Measurements from ENCODE around the gene ACE.

ACE gene

GRCh38 chr17:63533433-63534077 lies 56.7 kb downstream of the ACE start:
- H3K9me3 ChIP-seq (replicated peaks in 1 of 2; ENCODE audit: control insufficient read depth in 2 of 2, insufficient read depth in 1 of 2, low read depth in 1 of 2, low read length in 2 of 2) = no peaks in the 10 kb centered on the region
- no peak overlapping the region for H4K8ac ChIP-seq (ENCODE audit: low read depth, low read length)
- WGBS, 2 donors (ENCODE audit: extremely low coverage in 2 of 2, insufficient read length in 2 of 2, insufficient replicate concordance in 1 of 2) = no CpG with 5 or more reads among the region's 20 CpGs
- no peak overlapping the region for H2BK15ac ChIP-seq (ENCODE audit: low read length)
- H3K4me3 ChIP-seq (ENCODE audit: low read length in 2 of 2) = no peak overlapping the region
- no peaks in the 10 kb centered on the region for H3K4me1 ChIP-seq (ENCODE audit: control insufficient read depth in 2 of 2, insufficient read depth in 1 of 2, low read depth in 1 of 2, low read length in 2 of 2)
- no peak overlapping the region for H3K4ac ChIP-seq (ENCODE audit: low read length)
- H4K91ac ChIP-seq (ENCODE audit: low read depth, low read length, poor library complexity) = no peak overlapping the region
- H3K18ac ChIP-seq (ENCODE audit: low read length) = peak overlapping the region; percentile 44
- H3K23ac ChIP-seq (ENCODE audit: low read depth, low read length, poor library complexity) = peak overlapping the region; percentile 77
- H3K79me1 ChIP-seq (ENCODE audit: low read depth, low read length) = no peaks in the 10 kb centered on the region
- peaks cover 0 to 18% (median 5%) of the 10 kb centered on the region in 3 experiments for H3K27me3 ChIP-seq (ENCODE audit: control insufficient read depth in 3 of 3, insufficient read depth in 3 of 3, low read depth in 1 of 3, low read length in 3 of 3)
- no peaks in the 10 kb centered on the region for H3K36me3 ChIP-seq (replicated peaks in 1 of 2; ENCODE audit: control insufficient read depth in 2 of 2, insufficient read depth in 2 of 2, low read length in 2 of 2)
- H3K14ac ChIP-seq (ENCODE audit: low read length) = peak overlapping the region; percentile 32
- H2BK12ac ChIP-seq (ENCODE audit: low read length) = no peak overlapping the region
- peak overlapping the region; percentile 26 for H2AK5ac ChIP-seq (ENCODE audit: low read depth, low read length)
- no peak overlapping the region for H2AFZ ChIP-seq (ENCODE audit: low read length)
- DNase-seq (ENCODE audit: low spot score) = no peak
- no peak overlapping the region for H3K4me2 ChIP-seq (ENCODE audit: insufficient read depth, low read length, poor library complexity, severe bottlenecking)
- H3K9ac ChIP-seq (ENCODE audit: low read depth, low read length, poor library complexity) = peak overlapping the region; percentile 4
- no peak overlapping the region for H2BK5ac ChIP-seq (ENCODE audit: low read length)
- H3K27ac ChIP-seq (replicated peaks; ENCODE audit: low read length) = no peak overlapping the region
- H2BK120ac ChIP-seq (ENCODE audit: low read depth, low read length) = no peak overlapping the region

- Histone ChIP-seq H2BK5ac (ENCODE audit: low read length) (no peak overlapping the region), H2AK5ac (ENCODE audit: low read depth, low read length) (peak overlapping the region; percentile 52), H3K18ac (ENCODE audit: low read length) (peak overlapping the region; percentile 44), H3K14ac (ENCODE audit: low read length) (peak overlapping the region; percentile 66), H3K79me1 (ENCODE audit: low read depth, low read length) (no peaks in the 10 kb centered on the region), H3K23ac (ENCODE audit: low read depth, low read length, poor library complexity) (peak overlapping the region; percentile 77), H2AFZ (ENCODE audit: low read length) (no peak overlapping the region), H3K27ac (replicated peaks; ENCODE audit: low read length) (no peak overlapping the region), H2BK12ac (ENCODE audit: low read length) (no peak overlapping the region), H4K91ac (ENCODE audit: low read depth, low read length, poor library complexity) (no peak overlapping the region), H3K36me3 (replicated peaks in 1 of 2; ENCODE audit: control insufficient read depth in 2 of 2, insufficient read depth in 2 of 2, low read length in 2 of 2) (no peaks in the 10 kb centered on the region), H2BK120ac (ENCODE audit: low read depth, low read length) (no peak overlapping the region), H3K9me3 (replicated peaks in 1 of 2; ENCODE audit: control insufficient read depth in 2 of 2, insufficient read depth in 1 of 2, low read depth in 1 of 2, low read length in 2 of 2) (peaks cover 0 to 1% of the 10 kb centered on the region in 2 donors), H3K27me3 (ENCODE audit: control insufficient read depth in 3 of 3, insufficient read depth in 3 of 3, low read depth in 1 of 3, low read length in 3 of 3) (peaks cover 0 to 18% (median 11%) of the 10 kb centered on the region in 3 experiments), H3K9ac (ENCODE audit: low read depth, low read length, poor library complexity) (peak overlapping the region; percentile 4), H3K4me2 (ENCODE audit: insufficient read depth, low read length, poor library complexity, severe bottlenecking) (no peak overlapping the region), H2BK15ac (ENCODE audit: low read length) (no peak overlapping the region), H3K4me3 (ENCODE audit: low read length in 2 of 2) (no peak overlapping the region), H4K8ac (ENCODE audit: low read depth, low read length) (no peak overlapping the region), H3K4me1 (ENCODE audit: control insufficient read depth in 2 of 2, insufficient read depth in 1 of 2, low read depth in 1 of 2, low read length in 2 of 2) (no peaks in the 10 kb centered on the region), H3K4ac (ENCODE audit: low read length) (no peak overlapping the region)
- WGBS, 2 donors (ENCODE audit: extremely low coverage in 2 of 2, insufficient read length in 2 of 2, insufficient replicate concordance in 1 of 2) = no CpG with 5 or more reads among the region's 17 CpGs
- DNase-seq (ENCODE audit: low spot score) = no peak
These were observed 57.3 kb downstream of the ACE start for GRCh38 chr17:63534078-63534570.

GRCh38 chr17:63534816-63535455 lies 58.1 kb downstream of the ACE start:
- peak overlapping the region; percentile 52 for H2AK5ac ChIP-seq (ENCODE audit: low read depth, low read length)
- H3K9ac ChIP-seq (ENCODE audit: low read depth, low read length, poor library complexity) = peak overlapping the region; percentile 37
- H2BK12ac ChIP-seq (ENCODE audit: low read length) = no peak overlapping the region
- H3K4me3 ChIP-seq (ENCODE audit: low read length in 2 of 2) = no peak overlapping the region
- no peak for DNase-seq (ENCODE audit: low spot score)
- no peak overlapping the region for H3K4ac ChIP-seq (ENCODE audit: low read length)
- peak overlapping the region; percentile 42 for H3K18ac ChIP-seq (ENCODE audit: low read length)
- H4K91ac ChIP-seq (ENCODE audit: low read depth, low read length, poor library complexity) = no peak overlapping the region
- no peak overlapping the region for H3K27ac ChIP-seq (replicated peaks; ENCODE audit: low read length)
- peaks cover 0 to 18% (median 17%) of the 10 kb centered on the region in 3 experiments for H3K27me3 ChIP-seq (ENCODE audit: control insufficient read depth in 3 of 3, insufficient read depth in 3 of 3, low read depth in 1 of 3, low read length in 3 of 3)
- H3K79me1 ChIP-seq (ENCODE audit: low read depth, low read length) = no peaks in the 10 kb centered on the region
- peak overlapping the region; percentile 66 for H3K14ac ChIP-seq (ENCODE audit: low read length)
- peak overlapping the region; percentile 92 for H3K23ac ChIP-seq (ENCODE audit: low read depth, low read length, poor library complexity)
- no peaks in the 10 kb centered on the region for H3K36me3 ChIP-seq (replicated peaks in 1 of 2; ENCODE audit: control insufficient read depth in 2 of 2, insufficient read depth in 2 of 2, low read length in 2 of 2)
- H3K4me2 ChIP-seq (ENCODE audit: insufficient read depth, low read length, poor library complexity, severe bottlenecking) = no peak overlapping the region
- H3K9me3 ChIP-seq (replicated peaks in 1 of 2; ENCODE audit: control insufficient read depth in 2 of 2, insufficient read depth in 1 of 2, low read depth in 1 of 2, low read length in 2 of 2) = peaks cover 0 to 1% of the 10 kb centered on the region in 2 donors
- WGBS, 2 donors (ENCODE audit: extremely low coverage in 2 of 2, insufficient read length in 2 of 2, insufficient replicate concordance in 1 of 2) = no CpG with 5 or more reads among the region's 13 CpGs
- H2AFZ ChIP-seq (ENCODE audit: low read length) = no peak overlapping the region
- H2BK120ac ChIP-seq (ENCODE audit: low read depth, low read length) = no peak overlapping the region
- H3K4me1 ChIP-seq (ENCODE audit: control insufficient read depth in 2 of 2, insufficient read depth in 1 of 2, low read depth in 1 of 2, low read length in 2 of 2) = no peaks in the 10 kb centered on the region
- H4K8ac ChIP-seq (ENCODE audit: low read depth, low read length) = peak overlapping the region; percentile 1
- H2BK5ac ChIP-seq (ENCODE audit: low read length) = peak overlapping the region; percentile 32
- H2BK15ac ChIP-seq (ENCODE audit: low read length) = no peak overlapping the region

GRCh38 chr17:63535640-63536039 lies 58.8 kb downstream of the ACE start:
- peaks cover 0 to 1% of the 10 kb centered on the region in 2 donors for H3K9me3 ChIP-seq (replicated peaks in 1 of 2; ENCODE audit: control insufficient read depth in 2 of 2, insufficient read depth in 1 of 2, low read depth in 1 of 2, low read length in 2 of 2)
- no CpG with 5 or more reads among the region's 24 CpGs for WGBS, 2 donors (ENCODE audit: extremely low coverage in 2 of 2, insufficient read length in 2 of 2, insufficient replicate concordance in 1 of 2)
- H3K79me1 ChIP-seq (ENCODE audit: low read depth, low read length) = no peaks in the 10 kb centered on the region
- H3K27me3 ChIP-seq (ENCODE audit: control insufficient read depth in 3 of 3, insufficient read depth in 3 of 3, low read depth in 1 of 3, low read length in 3 of 3) = peaks cover 0 to 18% (median 11%) of the 10 kb centered on the region in 3 experiments
- no peak overlapping the region for H3K18ac ChIP-seq (ENCODE audit: low read length)
- no peak overlapping the region for H2BK120ac ChIP-seq (ENCODE audit: low read depth, low read length)
- DNase-seq (ENCODE audit: low spot score) = no peak
- no peak overlapping the region for H2BK5ac ChIP-seq (ENCODE audit: low read length)
- H3K4me3 ChIP-seq (ENCODE audit: low read length in 2 of 2) = peak overlapping the region in 1 of 2 donors; percentile 9
- no peak overlapping the region for H3K23ac ChIP-seq (ENCODE audit: low read depth, low read length, poor library complexity)
- no peak overlapping the region for H3K4me2 ChIP-seq (ENCODE audit: insufficient read depth, low read length, poor library complexity, severe bottlenecking)
- H2BK15ac ChIP-seq (ENCODE audit: low read length) = no peak overlapping the region
- H4K8ac ChIP-seq (ENCODE audit: low read depth, low read length) = no peak overlapping the region
- peaks cover 0 to 3% of the 10 kb centered on the region in 2 donors for H3K4me1 ChIP-seq (ENCODE audit: control insufficient read depth in 2 of 2, insufficient read depth in 1 of 2, low read depth in 1 of 2, low read length in 2 of 2)
- no peak overlapping the region for H3K9ac ChIP-seq (ENCODE audit: low read depth, low read length, poor library complexity)
- H3K14ac ChIP-seq (ENCODE audit: low read length) = peak overlapping the region; percentile 83
- no peak overlapping the region for H2BK12ac ChIP-seq (ENCODE audit: low read length)
- H3K36me3 ChIP-seq (replicated peaks in 1 of 2; ENCODE audit: control insufficient read depth in 2 of 2, insufficient read depth in 2 of 2, low read length in 2 of 2) = no peaks in the 10 kb centered on the region
- H2AFZ ChIP-seq (ENCODE audit: low read length) = no peak overlapping the region
- H3K27ac ChIP-seq (replicated peaks; ENCODE audit: low read length) = no peak overlapping the region
- no peak overlapping the region for H3K4ac ChIP-seq (ENCODE audit: low read length)
- no peak overlapping the region for H2AK5ac ChIP-seq (ENCODE audit: low read depth, low read length)
- H4K91ac ChIP-seq (ENCODE audit: low read depth, low read length, poor library complexity) = no peak overlapping the region
